CD4-positive, alpha-beta T cell treated with Interleukin-15 for 1 hour (primary cell): ENCODE results near the gene MAML3.

ENCODE experiments used
- DNase-seq: peaks from one replicate; pipeline ENCODE4 v3.0.0-alpha.2; 2020

MAML3 gene

DNA sequence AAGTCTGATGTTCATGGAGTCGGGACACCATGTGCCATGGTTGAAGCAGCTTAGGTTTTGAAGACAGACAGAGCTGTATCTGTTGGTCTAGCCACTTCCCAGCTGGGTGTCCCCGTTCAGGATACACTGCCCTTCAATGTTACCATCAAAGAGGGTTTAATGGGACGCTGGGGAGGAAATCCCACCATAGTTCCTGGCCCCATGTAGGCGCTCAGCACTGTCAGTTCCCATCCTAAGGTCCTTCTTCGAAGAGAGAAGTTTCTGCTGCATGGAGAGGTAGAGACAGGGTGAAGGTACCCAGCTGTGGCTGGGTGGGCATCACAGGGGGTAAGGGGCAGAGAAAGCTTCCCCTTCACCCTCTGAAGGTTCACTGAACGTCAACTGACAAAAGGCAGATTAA lies 484.6 kb downstream of the MAML3 start:
- DNase-seq: no peak

DNA sequence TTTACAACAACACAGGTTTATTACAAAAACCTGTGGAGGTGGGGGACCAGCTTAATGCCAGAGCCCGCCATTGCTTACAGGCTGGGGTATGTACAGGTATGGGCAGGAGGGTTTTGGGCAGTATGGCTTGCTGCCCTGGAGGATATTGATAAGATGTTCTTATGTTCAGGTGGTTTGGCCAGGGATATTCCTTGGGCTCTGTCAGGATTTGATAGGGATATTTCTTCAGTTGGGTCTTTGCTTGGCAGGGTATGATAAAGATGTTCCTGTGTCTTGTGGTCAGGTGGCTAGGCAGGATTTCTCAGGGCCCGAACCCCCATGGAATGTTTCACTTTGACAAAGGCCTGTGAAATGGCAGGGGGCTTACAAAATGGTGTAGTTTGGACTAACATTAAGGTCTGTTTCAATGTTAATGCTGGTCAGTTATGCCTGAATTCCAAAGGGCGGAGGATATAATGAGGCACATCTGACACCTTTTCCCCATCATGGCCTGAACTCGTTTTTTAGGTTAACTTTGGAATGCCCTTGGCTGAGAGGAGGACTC lies 485.3 kb downstream of the MAML3 start:
- DNase-seq: no peak

DNA sequence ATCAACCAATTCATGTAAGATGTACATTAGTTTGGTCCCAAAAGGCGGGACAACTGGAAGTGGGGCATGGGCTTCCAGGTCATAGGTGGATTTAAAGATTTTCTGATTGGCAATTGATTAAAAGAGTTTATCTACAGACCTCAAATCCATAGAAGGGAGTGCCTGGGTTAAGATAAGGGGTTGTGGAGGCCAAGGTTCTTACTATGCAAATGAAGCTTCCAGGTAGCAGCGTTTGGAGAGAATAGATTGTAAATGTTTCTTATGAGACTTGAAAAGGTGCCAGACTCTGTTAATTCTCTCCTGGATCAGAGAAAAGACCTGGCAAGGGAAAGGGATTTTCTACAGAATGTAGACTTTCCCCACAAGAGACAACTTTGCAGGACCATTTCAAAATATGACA lies 485.9 kb downstream of the MAML3 start:
- no peak for DNase-seq
